ENCODE results near the gene KCNJ15.
A peak's percentile ranks its signal among the peaks of the same experiment; 100 is the strongest.

KCNJ15 gene

DNA sequence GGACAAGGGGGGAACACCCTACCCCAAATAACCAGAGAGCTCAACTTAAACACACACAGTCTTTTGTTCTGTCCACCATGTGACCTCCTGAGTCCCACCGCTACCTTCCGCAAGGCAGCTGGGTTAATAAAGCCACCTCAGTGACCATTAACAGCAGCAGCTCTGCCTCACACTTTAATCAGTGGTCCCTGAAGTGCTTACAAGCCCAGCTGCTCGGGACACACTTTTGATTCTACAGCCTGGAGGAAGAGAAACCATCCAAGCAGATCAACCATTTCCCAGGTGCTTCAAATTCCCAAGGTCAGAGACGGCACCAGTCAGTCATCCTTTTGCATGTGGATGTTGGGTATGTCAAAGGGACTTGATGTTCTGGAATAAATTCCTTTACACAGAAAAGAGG is 70.1 kb downstream of the KCNJ15 start:
- DNase-seq (ENCODE audit: low spot score): no peak

GRCh38 chr21:38327984-38328383 is 71.2 kb downstream of the KCNJ15 start:
- DNase-seq (ENCODE audit: low spot score): no peak

DNA sequence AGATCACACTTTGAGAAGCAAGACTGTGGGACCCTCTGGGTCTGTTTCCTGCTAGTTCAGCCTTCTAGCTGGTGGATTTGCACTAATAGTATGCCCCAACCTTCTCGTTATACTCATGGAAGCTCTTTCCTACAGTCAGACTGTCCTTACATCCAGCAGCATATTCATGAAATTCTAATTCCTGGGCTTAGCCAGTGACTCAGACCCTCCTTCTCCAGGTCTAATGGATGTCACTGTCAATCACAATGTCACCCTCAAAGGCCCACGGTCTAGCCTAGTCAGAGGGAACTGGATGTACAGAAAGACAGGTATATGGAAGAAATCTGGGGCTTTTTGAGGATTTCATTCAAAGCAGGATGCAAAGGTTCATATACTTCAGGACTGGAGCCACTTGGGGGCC is 72.4 kb downstream of the KCNJ15 start:
- DNase-seq (ENCODE audit: low spot score): no peak

DNA sequence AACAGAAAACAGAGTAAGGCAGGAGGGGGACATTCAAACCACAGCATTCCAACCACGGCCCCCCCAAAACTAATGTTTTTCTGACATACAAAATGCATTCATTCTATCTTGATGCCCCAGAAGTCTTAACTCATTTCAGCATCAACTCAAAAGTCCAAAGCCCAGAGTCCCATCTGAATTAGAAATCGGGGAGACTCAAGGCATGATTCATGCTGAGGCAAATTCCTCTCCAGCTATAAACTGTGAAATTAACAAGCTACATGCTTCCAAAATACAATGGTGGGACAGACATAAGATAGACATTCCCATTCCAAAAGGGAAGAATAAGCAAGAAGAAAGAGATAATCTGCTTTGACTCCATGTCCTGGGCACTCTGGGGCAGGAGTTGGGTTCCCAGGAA is 73.9 kb downstream of the KCNJ15 start:
- DNase-seq (ENCODE audit: low spot score): no peak

DNA sequence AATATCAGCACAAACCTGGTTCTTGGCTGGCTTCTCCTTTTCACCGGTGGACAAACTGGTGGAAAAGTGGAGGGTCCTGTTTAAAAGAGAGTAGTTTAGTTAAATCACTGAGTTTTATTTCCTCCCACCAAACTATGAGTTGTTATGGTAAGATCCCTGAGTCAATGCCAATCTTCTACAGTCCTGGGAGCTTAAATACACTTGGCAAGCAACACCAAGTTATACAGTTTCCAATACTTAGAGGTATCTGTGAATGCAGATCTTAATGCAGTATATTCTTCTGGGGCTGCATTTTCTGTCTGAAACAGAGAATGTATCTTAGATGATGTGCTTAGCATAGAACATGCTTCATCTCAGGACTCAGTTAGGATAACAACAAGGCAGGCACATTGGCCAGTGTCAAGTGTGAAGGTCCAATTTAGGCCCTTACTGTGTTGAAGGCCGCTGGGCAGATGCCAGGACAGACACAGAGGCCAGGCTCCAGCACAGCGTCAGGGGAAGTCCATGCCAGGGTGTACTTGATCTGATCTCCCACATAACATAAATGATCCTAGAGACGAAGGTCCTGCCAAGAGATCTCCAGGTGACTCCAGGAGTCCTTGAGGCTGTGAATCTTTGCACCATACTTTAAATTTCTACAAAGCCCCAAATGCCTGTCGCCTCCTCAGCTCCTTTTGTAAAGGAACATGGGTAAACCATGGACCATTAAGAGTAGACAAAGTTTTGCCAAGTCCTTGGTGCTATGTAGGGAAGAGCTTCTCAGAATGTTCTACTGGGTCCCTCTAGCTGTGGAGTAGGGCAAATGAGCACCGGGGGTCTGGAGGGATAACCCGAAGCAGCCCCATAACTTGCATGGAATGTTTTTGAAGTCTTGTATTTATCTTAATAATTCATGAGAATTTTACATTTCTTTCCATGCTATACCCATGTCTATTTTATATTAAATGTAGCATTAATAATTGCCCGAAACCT is 76.8 kb downstream of the KCNJ15 start:
- DNase-seq (ENCODE audit: low spot score): peak; percentile 11

- DNase-seq (ENCODE audit: low spot score): no peak
Observed at GRCh38 chr21:38334866-38335265, 78.1 kb downstream of the KCNJ15 start.

GRCh38 chr21:38337793-38338192 is 81.0 kb downstream of the KCNJ15 start:
- DNase-seq (ENCODE audit: low spot score): no peak

GRCh38 chr21:38340131-38340530 is 83.3 kb downstream of the KCNJ15 start:
- DNase-seq (ENCODE audit: low spot score): no peak

DNA sequence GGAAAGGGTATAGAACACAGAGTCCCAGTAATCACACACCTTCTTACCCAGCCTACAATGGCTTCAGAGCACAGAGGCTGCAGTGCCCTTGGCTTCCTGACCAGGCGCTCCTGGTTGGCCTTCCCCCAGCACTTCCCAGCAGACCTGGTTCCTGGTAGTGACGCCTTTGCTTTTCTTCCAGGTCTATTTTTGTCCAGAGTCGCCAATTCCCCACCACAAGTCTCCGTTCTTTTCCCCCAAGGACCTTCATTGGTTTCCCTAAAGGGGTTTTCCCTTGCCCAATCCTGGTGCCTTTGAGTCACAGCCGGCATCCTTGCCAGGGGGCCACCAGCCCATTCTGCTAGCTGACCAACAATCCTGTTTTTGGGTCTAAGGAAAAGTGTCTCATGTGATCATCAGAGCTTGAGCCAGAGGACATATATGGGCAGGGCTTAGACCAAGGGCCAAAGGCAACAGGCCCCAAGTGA is 84.8 kb downstream of the KCNJ15 start:
- DNase-seq (ENCODE audit: low spot score): no peak

DNA sequence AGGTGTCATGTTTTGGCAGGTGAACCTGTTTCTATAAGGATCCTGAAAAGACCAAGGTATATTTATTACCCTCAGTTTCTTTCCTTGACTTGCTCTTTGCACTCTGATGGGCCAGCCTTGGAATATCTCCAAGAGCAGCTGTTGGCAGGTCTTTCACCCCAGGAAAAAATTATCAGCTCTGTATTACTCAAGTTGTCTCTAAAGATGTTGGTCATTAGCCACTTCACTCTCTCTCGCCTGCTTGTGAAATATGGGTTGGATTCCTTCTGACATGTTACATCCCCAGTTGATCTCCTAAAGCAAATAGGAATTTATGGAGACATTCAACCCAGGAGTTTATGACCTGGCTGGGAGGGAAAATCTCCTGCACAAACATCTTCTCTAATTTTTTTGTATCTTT is 85.9 kb downstream of the KCNJ15 start:
- DNase-seq (ENCODE audit: low spot score): no peak

GRCh38 chr21:38343691-38344090 is 86.9 kb downstream of the KCNJ15 start:
- DNase-seq (ENCODE audit: low spot score): no peak

DNA sequence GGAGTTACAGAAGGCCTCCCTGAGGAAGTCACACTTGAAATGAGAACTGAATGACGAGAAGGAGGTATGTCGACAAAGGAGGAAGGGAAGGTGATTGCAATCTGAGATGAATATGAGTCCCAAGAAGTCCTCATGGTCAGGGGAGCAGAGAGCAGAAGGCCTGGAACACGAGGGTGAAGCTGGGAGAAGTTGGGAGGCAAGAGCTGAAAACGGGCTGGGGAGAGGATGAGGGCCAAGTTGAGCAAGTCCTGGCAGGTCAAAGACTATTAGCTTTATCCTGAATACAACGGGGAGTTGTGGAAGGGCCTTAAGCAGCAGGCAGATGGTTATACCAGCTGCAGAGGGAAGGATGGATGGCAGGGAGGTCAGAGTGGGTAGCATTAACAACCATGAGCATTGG is 89.5 kb downstream of the KCNJ15 start:
- no peak for DNase-seq (ENCODE audit: low spot score)

- no peak for DNase-seq (ENCODE audit: low spot score)
Observed at GRCh38 chr21:38349111-38349746, 92.4 kb downstream of the KCNJ15 start.

GRCh38 chr21:38349977-38350376 is 93.2 kb downstream of the KCNJ15 start:
- DNase-seq (ENCODE audit: low spot score): no peak

- DNase-seq (ENCODE audit: low spot score): no peak
Observed at GRCh38 chr21:38350684-38351083, 93.9 kb downstream of the KCNJ15 start.

DNA sequence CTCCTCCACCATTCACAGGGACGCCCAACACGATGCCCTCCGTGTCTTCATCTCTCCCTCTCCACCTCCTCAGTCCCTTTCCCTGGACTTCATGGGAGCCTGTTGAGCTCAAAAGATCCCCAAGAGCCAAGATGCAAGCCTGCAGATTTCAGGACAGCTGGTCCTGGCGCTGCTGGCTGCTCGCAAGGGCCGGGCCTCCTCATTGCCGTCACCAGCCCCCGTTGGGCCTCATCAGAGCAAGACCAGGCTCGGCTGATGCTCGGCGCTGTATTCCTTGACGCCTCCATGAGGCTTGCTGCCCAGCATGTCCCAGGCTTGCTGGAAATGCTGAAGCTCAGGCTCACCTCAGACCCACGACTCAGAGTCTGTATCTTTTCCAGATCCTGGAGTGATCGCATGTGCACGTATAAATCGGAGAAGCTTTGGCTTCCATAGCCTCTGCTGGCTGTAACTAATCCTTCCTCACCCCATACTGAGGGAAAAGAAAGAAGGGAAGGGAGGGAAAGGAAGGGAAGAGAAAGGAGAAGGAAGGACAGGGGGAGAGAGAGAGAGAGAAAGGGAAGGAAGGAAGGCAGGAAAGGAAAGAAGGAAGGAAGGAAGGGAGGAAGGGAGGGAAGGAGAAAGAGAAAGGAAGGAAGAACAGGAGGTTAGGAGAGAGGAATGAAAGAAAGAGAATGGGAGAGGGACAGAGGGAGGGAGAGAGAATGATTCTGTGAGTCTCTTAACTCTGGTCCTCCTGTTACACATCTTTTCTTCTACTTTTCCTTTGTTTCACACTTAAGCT is 94.6 kb downstream of the KCNJ15 start:
- no peak for DNase-seq (ENCODE audit: low spot score)

GRCh38 chr21:38351961-38352521 is 95.2 kb downstream of the KCNJ15 start:
- peak; percentile 19 for DNase-seq (ENCODE audit: low spot score)

GRCh38 chr21:38352536-38353219 is 95.9 kb downstream of the KCNJ15 start:
- DNase-seq (ENCODE audit: low spot score): peak; percentile 55

- no peak for DNase-seq (ENCODE audit: low spot score)
Observed at GRCh38 chr21:38354231-38354630, 97.4 kb downstream of the KCNJ15 start.

GRCh38 chr21:38354746-38355145 is 98.0 kb downstream of the KCNJ15 start:
- DNase-seq (ENCODE audit: low spot score): no peak

- no peak for DNase-seq (ENCODE audit: low spot score)
Observed at GRCh38 chr21:38355353-38355752, 98.6 kb downstream of the KCNJ15 start.

Measured in SW480 (cell line).